ENCODE data around the gene PIM2. TPM values are rescaled to one million over a fixed set of nuclear protein-coding genes. Genes with fewer than 3 reads are reported as not detected.

The PIM2 gene
- total and polyA plus RNA-seq, 9 of the 15 experiments (the other 6 are each of a cell fraction or from before 2014, with no cell fraction given): 67.6 to 191 (median 108) TPM

DNA sequence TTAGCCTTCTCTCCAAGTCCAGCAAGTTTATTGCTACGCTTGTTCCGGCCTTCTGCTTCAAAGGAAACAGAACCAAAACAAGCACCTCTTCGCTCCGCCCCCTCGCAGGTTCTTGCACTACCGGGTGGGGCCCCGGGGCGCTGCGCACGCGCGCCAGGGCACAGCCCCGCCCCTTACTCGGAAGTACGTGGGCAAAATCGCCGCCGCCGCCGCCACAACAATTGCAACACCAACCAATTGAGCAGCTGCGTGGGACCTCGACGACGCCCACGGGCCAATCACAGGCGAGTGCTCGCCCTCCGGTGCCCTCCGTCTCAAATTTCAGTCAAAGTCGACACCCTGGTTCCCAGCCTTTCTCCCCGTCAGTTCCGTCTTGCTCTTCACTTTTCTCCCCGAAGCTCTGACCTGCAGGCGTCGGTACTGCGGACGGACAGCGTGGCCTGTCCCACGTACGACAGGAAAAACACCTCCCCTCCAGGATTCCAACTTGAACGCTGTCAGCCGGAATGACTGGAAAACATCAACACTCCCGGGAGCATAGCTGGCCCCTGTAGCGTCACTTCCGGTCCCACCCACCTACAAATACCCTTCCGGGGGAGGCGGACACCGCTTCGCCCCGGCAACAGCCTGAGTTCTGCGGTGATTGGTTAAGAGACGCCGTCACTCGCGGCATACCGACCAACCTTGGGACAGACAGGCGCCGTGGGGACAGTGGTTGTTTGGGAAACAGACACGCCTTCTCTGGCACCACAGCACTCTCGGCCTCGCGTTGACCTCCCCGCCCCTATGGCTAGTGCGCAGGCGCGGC, 39.2 kb upstream of the PIM2 start (continued):
- TF ChIP-seq, protein P1, sequence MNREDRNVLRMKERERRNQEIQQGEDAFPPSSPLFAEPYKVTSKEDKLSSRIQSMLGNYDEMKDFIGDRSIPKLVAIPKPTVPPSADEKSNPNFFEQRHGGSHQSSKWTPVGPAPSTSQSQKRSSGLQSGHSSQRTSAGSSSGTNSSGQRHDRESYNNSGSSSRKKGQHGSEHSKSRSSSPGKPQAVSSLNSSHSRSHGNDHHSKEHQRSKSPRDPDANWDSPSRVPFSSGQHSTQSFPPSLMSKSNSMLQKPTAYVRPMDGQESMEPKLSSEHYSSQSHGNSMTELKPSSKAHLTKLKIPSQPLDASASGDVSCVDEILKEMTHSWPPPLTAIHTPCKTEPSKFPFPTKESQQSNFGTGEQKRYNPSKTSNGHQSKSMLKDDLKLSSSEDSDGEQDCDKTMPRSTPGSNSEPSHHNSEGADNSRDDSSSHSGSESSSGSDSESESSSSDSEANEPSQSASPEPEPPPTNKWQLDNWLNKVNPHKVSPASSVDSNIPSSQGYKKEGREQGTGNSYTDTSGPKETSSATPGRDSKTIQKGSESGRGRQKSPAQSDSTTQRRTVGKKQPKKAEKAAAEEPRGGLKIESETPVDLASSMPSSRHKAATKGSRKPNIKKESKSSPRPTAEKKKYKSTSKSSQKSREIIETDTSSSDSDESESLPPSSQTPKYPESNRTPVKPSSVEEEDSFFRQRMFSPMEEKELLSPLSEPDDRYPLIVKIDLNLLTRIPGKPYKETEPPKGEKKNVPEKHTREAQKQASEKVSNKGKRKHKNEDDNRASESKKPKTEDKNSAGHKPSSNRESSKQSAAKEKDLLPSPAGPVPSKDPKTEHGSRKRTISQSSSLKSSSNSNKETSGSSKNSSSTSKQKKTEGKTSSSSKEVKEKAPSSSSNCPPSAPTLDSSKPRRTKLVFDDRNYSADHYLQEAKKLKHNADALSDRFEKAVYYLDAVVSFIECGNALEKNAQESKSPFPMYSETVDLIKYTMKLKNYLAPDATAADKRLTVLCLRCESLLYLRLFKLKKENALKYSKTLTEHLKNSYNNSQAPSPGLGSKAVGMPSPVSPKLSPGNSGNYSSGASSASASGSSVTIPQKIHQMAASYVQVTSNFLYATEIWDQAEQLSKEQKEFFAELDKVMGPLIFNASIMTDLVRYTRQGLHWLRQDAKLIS (CRISPR knock-in tag; IDR thresholded peaks at IDR 0.05): peak; percentile 47; the same call in 1 of the 2 replicates
- TF ChIP-seq XRCC3 (IDR thresholded peaks at IDR 0.05) (no peak), ZNF316 (IDR thresholded peaks at IDR 0.05) (no peak), NBN (IDR thresholded peaks at IDR 0.05; ENCODE audit: low read depth) (peak; percentile 47; the same call in 1 of the 2 replicates), FOSL1 (tag; conservative IDR thresholded peaks at IDR 0.05) (peak; percentile 18; the same call in 1 of the 2 replicates), ZZZ3 (IDR thresholded peaks at IDR 0.05) (no peak), TAF15 (IDR thresholded peaks at IDR 0.05; ENCODE audit: low read depth, low read length) (no peak), SOX6 (IDR thresholded peaks at IDR 0.05) (peak; percentile 81), NRF1 (conservative IDR thresholded peaks at IDR 0.05 in 1 of 2, IDR thresholded peaks at IDR 0.05 in 1 of 2) (peak; percentile 97), HMGN3 (IDR thresholded peaks at IDR 0.05; ENCODE audit: borderline replicate concordance, extremely low read depth, insufficient read length, low read depth, low read length) (no peak), MAFK (IDR thresholded peaks at IDR 0.05; ENCODE audit: low read length) (no peak), SAP30 (IDR thresholded peaks at IDR 0.05; ENCODE audit: borderline replicate concordance, insufficient read depth, low read depth, low read length, poor library complexity, severe bottlenecking) (no peak), NCOA1 (IDR thresholded peaks at IDR 0.05; ENCODE audit: low read depth) (peak; percentile 53; the same call in 1 of the 2 replicates), MCM3 (IDR thresholded peaks at IDR 0.05) (no peak), POLR2G (IDR thresholded peaks at IDR 0.05; ENCODE audit: low read depth, low read length) (peak; percentile 25), ZFP30 (CRISPR knock-in tag; IDR thresholded peaks at IDR 0.05; ENCODE audit: borderline replicate concordance) (no peak), STAT5A (IDR thresholded peaks at IDR 0.05; ENCODE audit: borderline replicate concordance, low read length) (no peak), NCOR1 (IDR thresholded peaks at IDR 0.05) (peak; percentile 58), SMARCE1 (IDR thresholded peaks at IDR 0.05) (no peak), ZNF263 (CRISPR knock-in tag; IDR thresholded peaks at IDR 0.05; ENCODE audit: borderline replicate concordance) (no peak), EP400 (IDR thresholded peaks at IDR 0.05) (peak; percentile 82), MED1 (CRISPR knock-in tag; IDR thresholded peaks at IDR 0.05; ENCODE audit: borderline replicate concordance) (no peak), ZNF699 (CRISPR knock-in tag; IDR thresholded peaks at IDR 0.05; ENCODE audit: insufficient replicate concordance) (no peak)
- TF ChIP-seq, protein P2, sequence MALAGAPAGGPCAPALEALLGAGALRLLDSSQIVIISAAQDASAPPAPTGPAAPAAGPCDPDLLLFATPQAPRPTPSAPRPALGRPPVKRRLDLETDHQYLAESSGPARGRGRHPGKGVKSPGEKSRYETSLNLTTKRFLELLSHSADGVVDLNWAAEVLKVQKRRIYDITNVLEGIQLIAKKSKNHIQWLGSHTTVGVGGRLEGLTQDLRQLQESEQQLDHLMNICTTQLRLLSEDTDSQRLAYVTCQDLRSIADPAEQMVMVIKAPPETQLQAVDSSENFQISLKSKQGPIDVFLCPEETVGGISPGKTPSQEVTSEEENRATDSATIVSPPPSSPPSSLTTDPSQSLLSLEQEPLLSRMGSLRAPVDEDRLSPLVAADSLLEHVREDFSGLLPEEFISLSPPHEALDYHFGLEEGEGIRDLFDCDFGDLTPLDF (CRISPR knock-in tag; IDR thresholded peaks at IDR 0.05): no peak
- TF ChIP-seq, protein P3, sequence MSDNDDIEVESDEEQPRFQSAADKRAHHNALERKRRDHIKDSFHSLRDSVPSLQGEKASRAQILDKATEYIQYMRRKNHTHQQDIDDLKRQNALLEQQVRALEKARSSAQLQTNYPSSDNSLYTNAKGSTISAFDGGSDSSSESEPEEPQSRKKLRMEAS (CRISPR knock-in tag; IDR thresholded peaks at IDR 0.05): peak; percentile 37; the same call in 1 of the 2 replicates

Measured in K562 (cell line).